ENCODE results near the gene FKBP14.

Gene FKBP14

DNA sequence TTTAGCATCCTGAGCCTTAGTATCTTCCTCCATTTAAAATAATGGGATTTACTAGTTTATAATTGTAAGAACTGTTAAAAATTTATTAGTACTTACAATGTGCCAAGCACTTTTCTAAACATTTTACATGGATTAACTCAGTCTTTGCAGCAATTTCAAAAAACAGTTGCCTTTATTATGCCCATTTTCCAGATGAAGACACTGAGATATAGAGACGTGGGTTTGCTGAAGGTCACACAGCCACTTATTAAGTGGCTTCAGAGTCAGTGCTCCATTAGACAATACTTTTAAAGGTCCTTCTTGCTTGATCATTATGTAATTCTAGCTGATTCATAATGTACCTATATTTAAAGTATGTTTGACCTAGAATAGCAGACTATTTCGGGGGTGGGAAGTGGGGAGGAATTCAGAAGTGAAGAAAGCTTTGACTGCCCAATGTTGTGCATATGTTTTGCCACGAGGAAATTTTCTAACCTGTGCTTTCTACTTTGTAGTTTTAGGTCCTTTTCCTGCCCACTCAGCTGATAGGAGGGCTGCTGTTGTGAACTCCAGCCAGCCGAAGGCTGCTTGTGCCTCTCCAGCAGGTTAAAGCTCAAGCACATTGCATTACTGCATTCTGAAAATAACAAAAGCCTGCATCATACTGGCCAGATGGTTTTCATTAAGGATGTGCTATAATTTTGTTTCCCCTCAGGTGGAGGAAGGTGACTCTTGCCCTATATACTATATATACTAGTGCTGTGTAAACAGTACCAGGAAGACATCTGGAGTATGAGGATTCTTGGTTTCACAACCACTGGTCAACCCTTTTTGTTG is 6.0 kb upstream of the FKBP14 start:
- peak in 1 of 3 experiments; percentile 36 for DNase-seq

DNA sequence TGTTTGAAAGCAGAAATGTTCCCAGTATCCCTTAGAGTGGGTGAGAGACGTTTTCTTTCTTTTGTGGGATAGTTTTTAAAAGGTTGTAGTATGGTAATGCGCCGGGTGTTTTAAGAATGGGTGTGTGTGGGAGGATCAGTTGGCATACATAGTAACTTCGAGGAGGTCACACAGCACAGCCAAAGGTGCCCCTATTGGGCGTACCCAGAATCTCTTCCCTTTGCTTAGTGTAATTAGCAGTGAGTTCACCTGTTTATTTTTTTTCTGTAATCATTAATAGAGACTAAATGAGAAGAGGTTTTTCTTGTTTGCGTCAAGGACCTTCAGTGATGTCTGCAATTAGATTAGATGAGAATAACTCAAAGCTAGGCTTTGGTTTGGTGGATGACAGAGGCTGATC is 3.2 kb upstream of the FKBP14 start:
- DNase-seq = peak in 1 of 3 experiments; percentile 18

DNA sequence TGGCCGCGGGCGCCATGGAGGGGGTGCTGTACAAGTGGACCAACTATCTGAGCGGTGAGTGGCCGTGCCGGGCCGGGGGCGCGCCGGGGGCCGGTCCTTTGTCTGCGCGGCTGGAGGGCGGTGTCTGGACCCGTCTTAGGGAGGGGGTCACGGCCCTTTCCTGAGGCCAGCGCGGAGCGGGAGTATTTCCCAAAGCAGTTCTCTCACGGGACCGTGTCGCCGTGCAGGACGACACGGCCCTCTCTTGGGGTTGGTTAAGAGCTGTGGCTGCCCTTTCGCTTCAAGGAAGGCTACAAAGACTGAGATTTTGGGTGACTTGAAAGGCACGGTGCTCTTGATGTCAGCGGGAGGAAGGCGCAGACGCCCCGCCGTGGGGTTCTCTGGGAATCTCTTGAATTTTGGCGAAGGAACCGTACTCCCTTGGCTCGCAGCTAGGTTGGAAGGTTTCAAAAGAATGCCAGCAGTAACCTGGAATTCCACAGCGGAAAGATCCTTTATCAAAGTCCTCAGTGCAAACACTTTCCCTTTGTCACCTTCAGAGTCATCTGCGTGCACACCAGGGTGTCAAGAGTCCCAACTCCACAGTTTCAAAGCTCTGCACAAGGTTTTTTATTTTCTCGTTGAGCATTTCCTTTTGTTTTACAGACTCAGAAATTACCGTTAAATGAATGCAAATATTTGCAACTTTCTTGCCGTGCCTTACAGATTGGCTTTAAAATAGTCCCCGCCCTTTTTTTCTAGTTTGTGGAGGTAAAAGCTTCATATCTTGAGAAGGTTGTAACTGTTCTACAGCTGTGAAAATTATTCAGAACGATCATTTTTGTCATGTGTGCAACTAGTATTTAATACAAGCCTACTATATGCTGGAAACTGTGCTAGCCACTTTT is 2.5 kb upstream of the FKBP14 start:
- peak; percentile 29 to 82 (median 68) for DNase-seq

- DNase-seq = peak; percentile 95 to 96 (median 95)
Measured at GRCh38 chr7:30028216-30028748, 1.8 kb upstream of the FKBP14 start, which contains the start of gene PLEKHA8. Gene PLEKHA8, plus strand, starts transcription at chr7:30028412. Its CDS starts 351 bp downstream, at chr7:30028763.

- DNase-seq = no peak
Measured at GRCh38 chr7:30027740-30028215, 1.3 kb upstream of the FKBP14 start.

DNA sequence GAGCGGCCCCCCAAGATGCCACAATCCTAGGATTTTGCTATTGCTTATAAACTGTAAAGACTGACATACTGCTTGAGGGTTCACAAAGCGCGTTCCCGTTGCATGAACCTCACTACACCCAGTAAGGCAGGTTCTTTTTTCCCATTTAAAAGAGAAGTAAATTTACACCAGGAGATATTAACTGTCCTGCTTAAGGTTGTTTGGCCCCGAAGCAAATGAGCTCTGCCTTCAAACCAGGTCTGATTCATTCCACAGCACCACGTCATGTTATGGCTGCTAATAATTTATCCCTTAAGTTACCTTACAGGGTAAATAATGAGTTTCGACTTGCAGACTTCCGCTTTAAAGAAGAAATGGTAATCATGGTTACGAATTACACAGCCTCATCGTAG is 559 bp upstream of the FKBP14 start:
- DNase-seq = no peak

DNA sequence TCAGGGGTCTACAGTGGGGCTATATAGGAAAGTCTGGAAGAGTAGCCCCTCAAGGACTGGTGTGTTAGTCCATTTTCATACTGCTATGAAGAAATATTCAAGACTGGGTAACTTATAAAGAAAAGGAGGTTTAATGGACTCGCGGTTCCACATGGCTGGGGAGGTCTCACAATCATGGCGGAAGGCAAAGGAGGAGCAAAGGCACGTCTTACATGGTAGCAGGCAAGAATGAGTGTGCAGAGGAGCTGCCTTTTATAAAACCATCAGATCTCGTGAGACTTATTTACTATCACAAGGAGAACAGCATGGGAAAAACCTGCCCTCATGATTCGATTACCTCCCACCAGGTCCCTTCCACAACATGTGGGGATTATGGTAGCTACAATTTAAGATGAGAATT is 3.0 kb downstream of the FKBP14 start:
- no peak for DNase-seq

GRCh38 chr7:30022991-30023390 is 3.5 kb downstream of the FKBP14 start:
- no peak for DNase-seq

DNA sequence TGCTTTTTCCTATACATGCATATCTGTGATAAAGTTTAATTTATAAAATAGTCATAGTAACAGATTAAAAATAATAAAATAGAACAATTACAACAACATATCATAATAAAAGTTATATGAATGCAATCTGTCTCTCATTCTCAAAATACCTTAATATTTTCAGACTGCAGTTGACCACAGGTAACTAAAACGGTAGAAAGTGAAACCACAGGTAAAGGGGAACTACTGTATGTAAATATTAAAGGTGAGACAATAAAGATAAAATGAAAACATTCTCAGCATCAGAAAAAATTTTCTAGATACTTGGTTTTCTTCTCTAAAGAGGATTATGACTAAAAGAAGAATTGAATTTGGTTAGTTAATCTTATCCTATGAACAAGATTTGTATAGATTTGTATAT is 6.0 kb downstream of the FKBP14 start:
- no peak for DNase-seq

- no peak for DNase-seq
Measured at GRCh38 chr7:30019960-30020359, 6.5 kb downstream of the FKBP14 start.

DNA sequence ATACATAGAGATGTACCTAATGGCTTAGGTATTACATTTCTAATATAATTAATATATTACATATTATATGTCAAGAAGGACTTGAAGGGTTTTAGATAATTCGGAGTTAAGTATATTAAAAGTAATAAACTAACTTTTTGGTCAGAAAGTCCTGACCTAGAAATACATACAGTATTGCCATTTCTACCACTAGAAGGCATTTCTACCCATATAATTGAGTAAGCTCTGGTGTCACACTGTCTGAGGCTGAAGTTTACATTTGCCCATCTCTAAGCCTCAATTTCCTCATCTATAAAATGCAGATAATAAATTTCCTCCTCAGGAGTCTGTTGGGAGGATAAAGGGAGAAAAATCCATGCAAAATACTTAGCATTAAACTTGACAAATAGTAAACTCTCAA is 7.1 kb downstream of the FKBP14 start:
- no peak for DNase-seq

GRCh38 chr7:30018451-30018850 is 8.1 kb downstream of the FKBP14 start:
- no peak for DNase-seq

- peak in 1 of 3 experiments; percentile 22 for DNase-seq
Measured at GRCh38 chr7:30012757-30013156, 13.7 kb downstream of the FKBP14 start.

DNA sequence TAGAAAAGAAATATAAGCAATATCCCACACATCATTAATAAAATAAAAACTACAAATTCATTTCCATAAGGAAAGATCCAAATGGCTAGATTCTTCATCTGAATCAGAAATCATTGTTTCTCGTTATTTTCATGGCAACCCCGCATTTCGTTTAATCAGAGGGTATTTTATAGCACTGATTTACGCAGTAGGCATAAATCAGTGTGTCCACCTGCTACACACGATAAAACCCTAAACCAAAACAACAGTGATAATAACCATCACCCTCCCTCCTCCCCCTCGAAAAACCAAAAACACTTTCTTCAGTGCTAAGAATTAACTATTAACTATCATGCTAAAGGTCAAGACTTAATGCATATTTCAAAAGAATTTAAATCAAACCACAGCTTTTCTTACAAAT is 16.5 kb downstream of the FKBP14 start:
- DNase-seq = no peak

DNA sequence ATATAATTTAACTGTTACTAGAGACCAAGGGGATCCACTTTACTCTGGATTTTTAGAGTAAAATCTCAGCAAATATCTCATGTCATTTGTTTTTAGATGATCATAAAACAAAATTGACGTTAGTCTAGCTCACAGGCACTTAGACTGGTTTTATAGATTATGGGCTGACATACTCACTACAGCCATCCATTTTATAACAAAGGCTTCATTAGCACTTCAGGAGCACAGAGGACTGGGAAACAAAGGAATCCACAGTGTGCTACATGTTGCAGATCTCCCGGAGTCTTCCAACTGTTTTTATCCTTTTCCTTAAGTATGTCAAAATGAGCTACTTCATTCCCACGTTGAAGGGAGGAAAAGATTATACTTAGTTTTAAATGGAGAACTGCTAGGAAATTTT is 21.0 kb downstream of the FKBP14 start:
- peak; percentile 13 to 78 (median 33) for DNase-seq

DNA sequence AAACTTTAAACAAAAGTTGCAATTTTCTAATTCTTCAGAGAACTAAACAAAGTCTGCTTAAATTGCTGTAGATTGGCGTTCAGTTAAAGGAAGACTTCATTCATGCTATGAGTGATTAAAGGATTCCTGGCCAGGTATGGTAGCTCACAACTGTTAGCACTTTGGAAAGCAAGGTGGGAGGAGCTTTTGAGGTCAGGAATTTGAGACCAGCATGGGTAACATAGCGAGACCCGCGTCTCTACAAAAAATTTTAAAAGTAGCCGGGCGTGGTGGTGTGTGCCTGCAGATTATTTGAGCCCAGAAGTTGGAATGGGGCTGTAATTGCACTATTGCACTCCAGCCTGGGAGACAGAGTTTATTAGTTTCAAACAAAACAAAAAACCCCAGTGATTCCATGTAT is 23.4 kb downstream of the FKBP14 start:
- DNase-seq = no peak

DNA sequence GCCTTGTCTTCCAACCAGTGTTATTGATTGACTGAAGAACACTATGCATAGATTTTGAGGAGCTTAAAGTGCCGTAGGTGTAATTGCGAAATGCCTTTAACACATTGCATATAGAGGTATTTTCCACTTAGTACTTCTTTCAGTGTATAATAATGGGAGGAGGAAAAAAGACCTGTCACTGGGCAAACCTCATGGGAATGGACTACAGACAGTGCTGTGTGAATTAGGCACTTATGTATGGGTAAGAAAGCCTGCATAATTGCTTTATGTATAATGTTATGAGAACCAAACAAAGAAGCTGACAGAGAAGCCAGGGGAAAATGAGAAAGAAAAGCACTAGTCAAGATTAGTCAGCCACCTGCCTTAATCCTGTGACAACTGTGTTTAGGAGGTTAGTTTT is 24.5 kb downstream of the FKBP14 start:
- peak; percentile 25 to 88 (median 85) for DNase-seq

- DNase-seq = no peak
Measured at GRCh38 chr7:29998489-29998888, 28.0 kb downstream of the FKBP14 start.

- DNase-seq = no peak
Measured at GRCh38 chr7:29996321-29996720, 30.2 kb downstream of the FKBP14 start.

- no peak for DNase-seq
Measured at GRCh38 chr7:29995652-29996051, 30.9 kb downstream of the FKBP14 start.

GRCh38 chr7:29993140-29993539 is 33.4 kb downstream of the FKBP14 start:
- DNase-seq = peak in 1 of 3 experiments; percentile 18

DNA sequence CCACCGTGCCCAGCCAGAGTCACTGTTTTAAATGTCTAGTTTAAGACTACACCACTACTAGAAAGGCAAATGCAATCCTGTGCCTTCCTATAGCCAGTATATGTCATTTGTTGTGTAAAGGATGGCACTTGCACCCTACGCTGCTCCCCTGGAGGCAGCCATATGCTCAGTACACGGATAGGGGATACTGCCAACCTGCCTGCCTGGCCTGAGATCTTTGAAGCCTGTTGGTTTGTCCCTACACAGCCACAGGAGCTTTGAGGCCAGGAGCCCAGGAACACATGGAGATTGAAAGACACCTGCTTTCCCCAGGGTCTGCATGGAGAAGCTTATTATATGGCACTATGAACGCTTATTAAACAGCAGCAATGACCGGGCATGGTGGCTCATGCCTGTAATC is 34.6 kb downstream of the FKBP14 start:
- no peak for DNase-seq

GRCh38 chr7:29990931-29991330 is 35.6 kb downstream of the FKBP14 start:
- no peak for DNase-seq
